Erythroblast (primary cell): ENCODE data around the gene GNPTG.

ENCODE experiments used
- GATA1 ChIP-seq: IDR thresholded peaks from 2 replicates; pipeline ENCODE4 v1.6.1; 2011; ENCODE audit warnings: low read depth, mild to moderate bottlenecking, control low read depth, low read length, moderate library complexity
- POLR2A ChIP-seq: IDR thresholded peaks from 2 replicates; pipeline ENCODE4 v1.6.1; 2011; ENCODE audit warnings: mild to moderate bottlenecking, low read length

DNA sequence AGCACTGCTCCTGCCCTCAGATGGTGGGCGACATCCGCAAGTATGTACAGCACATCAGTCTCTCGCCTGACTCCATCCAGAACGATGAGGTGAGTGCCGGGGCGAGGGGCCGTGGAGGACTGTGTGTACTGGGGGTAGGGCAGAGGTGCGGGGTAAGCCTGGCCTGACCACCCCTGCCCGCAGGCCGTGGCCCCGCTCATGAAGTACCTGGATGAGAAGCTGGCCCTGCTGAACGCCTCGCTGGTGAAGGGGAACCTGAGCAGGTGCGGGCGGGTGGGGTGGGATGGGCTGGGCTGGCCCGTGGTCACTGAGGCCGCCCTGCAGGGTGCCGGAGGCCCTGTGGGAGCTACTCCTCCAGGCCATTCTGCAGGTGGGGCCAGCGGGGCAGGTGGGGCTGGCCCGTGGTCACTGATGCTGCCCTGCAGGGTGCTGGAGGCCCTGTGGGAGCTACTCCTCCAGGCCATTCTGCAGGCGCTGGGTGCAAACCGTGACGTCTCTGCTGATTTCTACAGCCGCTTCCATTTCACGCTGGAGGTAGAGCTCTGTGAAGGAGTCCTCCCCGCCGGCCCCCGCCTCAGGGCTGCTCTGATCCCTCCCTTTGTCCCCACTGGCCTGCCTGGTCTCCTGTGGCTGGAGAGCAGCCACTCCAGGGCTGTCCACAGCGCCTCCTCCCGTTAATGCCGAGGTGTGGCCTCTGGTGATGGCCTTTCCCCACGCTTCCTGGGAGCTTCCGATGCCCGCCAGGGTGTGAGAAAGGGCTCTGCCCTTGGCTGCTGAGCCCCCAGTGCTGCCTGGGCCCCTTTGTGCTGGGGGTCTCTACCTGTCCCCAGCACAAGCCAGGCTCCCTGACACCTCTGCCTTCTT is 5.1 kb upstream of the GNPTG start:
- TF ChIP-seq POLR2A (no peak), GATA1 (no peak)
